ENCODE measurements around the gene ASAP3. TPM values are rescaled to one million over a fixed set of nuclear protein-coding genes. Genes with fewer than 3 reads are reported as not detected.

ASAP3 gene
- total RNA-seq, 6 experiments from 2014 or later, result 5.9 to 14.5 (median 12.3) TPM

- H3K36me3 Mint-ChIP-seq (ENCODE audit: low read depth), result peaks cover 15% of the 10 kb centered on the region
- peaks cover 5% of the 10 kb centered on the region; the same call in 1 of the 2 replicates for H3K27me3 Mint-ChIP-seq (ENCODE audit: insufficient read depth)
- H3K9me3 Mint-ChIP-seq, result no peaks in the 10 kb centered on the region
- no peak overlapping the region for H3K4me3 Mint-ChIP-seq
- H3K4me1 Mint-ChIP-seq (ENCODE audit: low read depth), result no peaks in the 10 kb centered on the region; the same call in 1 of the 2 replicates
- no peak overlapping the region for H3K27ac Mint-ChIP-seq
- TF ChIP-seq CTCF (IDR thresholded peaks at IDR 0.05), result no peak
- no peak for DNase-seq
These were observed 50.9 kb downstream of the ASAP3 start for GRCh38 chr1:23433122-23433521.

- Mint-ChIP-seq H3K4me1 (ENCODE audit: low read depth) (no peaks in the 10 kb centered on the region; the same call in 1 of the 2 replicates), H3K27me3 (ENCODE audit: insufficient read depth) (peaks cover 5% of the 10 kb centered on the region), H3K4me3 (no peak overlapping the region), H3K27ac (no peak overlapping the region), H3K36me3 (ENCODE audit: low read depth) (peaks cover 15% of the 10 kb centered on the region), H3K9me3 (no peaks in the 10 kb centered on the region)
- TF ChIP-seq CTCF (IDR thresholded peaks at IDR 0.05), result no peak
- no peak for DNase-seq
These were observed 52.5 kb downstream of the ASAP3 start for GRCh38 chr1:23431431-23431830.

GRCh38 chr1:23430803-23431202, 53.2 kb downstream of the ASAP3 start:
- no peaks in the 10 kb centered on the region; the same call in 1 of the 2 replicates for H3K4me1 Mint-ChIP-seq (ENCODE audit: low read depth)

GRCh38 chr1:23428136-23428905, 55.7 kb downstream of the ASAP3 start:
- Mint-ChIP-seq H3K4me1 (ENCODE audit: low read depth) (peaks cover 4% of the 10 kb centered on the region), H3K4me3 (no peak overlapping the region), H3K9me3 (no peaks in the 10 kb centered on the region), H3K27me3 (ENCODE audit: insufficient read depth) (peaks cover 5% of the 10 kb centered on the region), H3K27ac (no peak overlapping the region), H3K36me3 (ENCODE audit: low read depth) (peaks cover 13% of the 10 kb centered on the region)
- DNase-seq, result no peak
- no peak for TF ChIP-seq CTCF (IDR thresholded peaks at IDR 0.05)

More at GRCh38 chr1:23430803-23431202, 53.2 kb downstream of the ASAP3 start:
- DNase-seq, result no peak
- H3K9me3 Mint-ChIP-seq, result no peaks in the 10 kb centered on the region
- TF ChIP-seq CTCF (IDR thresholded peaks at IDR 0.05), result no peak
- H3K4me3 Mint-ChIP-seq, result no peak overlapping the region
- H3K27ac Mint-ChIP-seq, result no peak overlapping the region
- H3K36me3 Mint-ChIP-seq (ENCODE audit: low read depth), result peaks cover 15% of the 10 kb centered on the region
- H3K27me3 Mint-ChIP-seq (ENCODE audit: insufficient read depth), result peaks cover 5% of the 10 kb centered on the region

- H3K36me3 Mint-ChIP-seq (ENCODE audit: low read depth), result peaks cover 10% of the 10 kb centered on the region
- peaks cover 11% of the 10 kb centered on the region for H3K4me1 Mint-ChIP-seq (ENCODE audit: low read depth)
- DNase-seq, result no peak
- H3K9me3 Mint-ChIP-seq, result no peaks in the 10 kb centered on the region
- no peak for TF ChIP-seq CTCF (IDR thresholded peaks at IDR 0.05)
- H3K27ac Mint-ChIP-seq, result no peak overlapping the region
- peaks cover 1% of the 10 kb centered on the region for H3K27me3 Mint-ChIP-seq (ENCODE audit: insufficient read depth)
- H3K4me3 Mint-ChIP-seq, result no peak overlapping the region
These were observed 56.4 kb downstream of the ASAP3 start for GRCh38 chr1:23427550-23427949.

Measured in HFFc6 (cell line).